Measurements from ENCODE around the gene GKAP1. TPM values are rescaled to one million over a fixed set of nuclear protein-coding genes. Genes with fewer than 3 reads are reported as not detected.
"Not testable (repeated sequence)": the region's sequence is repeated elsewhere in the genome, so short reads cannot be mapped to it uniquely, and the experiment has no call there.

Gene GKAP1
- total RNA-seq (2014; rRNA removed; shearing (Covaris generic)) (3.4 and 8.5 TPM in 2 replicates), total RNA-seq (2022) (8.6 and 12.4 TPM in 2 replicates), Bru-seq, nascent RNA (percentile 51 among the genes with signal in this experiment), BruChase-seq, experiment 1, labeled RNA remaining after a 6-hour chase (percentile 44 among the genes with signal in this experiment), BruChase-seq, experiment 2, labeled RNA remaining after a 2-hour chase (percentile 47 among the genes with signal in this experiment)
- long read RNA-seq, partial matches to known transcripts = 2 of 8 reads
- long read RNA-seq, other reads (novel, unspliced or antisense) = 3 of 8 reads

DNA sequence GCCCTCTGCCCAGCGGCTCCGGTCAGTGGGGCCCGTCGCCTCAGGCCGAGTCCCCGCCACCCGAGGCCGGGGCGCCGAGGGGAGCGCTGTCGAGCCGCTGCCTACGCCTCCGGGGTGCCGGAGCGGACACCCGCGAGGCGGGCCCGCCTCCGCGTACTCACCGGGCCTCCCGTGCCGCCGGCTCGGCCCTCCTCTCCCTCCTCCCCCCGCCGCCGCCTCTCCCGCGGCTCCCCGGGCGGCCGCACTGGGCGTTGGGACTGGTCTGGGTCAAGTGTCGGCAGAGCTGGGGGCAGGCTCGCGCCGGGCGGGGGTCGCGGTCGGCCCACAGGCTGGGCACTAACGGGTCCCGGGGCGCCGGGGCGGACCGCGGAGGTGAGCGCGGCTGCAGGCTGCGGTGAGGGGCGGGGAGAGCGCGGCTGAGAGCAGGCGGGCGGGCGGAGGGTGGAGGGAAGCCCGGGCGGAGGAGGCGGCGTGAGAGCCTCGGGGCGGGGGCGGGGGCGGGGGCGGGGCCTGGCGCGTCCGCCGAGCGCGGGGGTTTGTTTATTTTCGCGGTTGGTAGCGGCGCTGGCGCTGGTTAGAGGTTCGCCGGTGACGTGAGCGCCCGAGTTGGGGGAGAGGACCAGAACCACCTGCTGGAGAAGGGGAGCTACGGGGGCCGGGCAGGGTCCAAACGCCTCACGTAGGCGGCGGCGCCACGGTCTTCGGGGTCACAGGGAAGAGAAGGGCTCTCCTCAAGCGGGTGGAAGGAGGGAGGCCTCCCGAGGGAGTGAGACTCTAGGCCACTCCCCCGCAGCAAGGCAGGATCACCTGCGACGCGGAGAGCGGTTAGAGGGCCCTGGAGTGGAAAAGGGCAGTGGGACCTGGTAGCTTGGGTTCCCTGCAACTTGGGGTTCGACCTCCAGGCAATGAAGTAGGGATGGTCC is at the start of gene GKAP1:
GKAP1 (minus strand) TSS at position 414 of the 923 bp plus-strand sequence. CDS start 11,252 bp downstream, outside the sequence.
- intact Hi-C loops (cut with micrococcal nuclease; ENCODE audit: unreplicated experiment) = loop anchor here (2.0 to 5.0 kb wide), 3 partner anchors 103 to 195 kb away; partner anchors contain the start of genes IDNK, KIF27 and UBQLN1
- peak within 1 kb of the TSS; percentile 35 for H3K27ac ChIP-seq (ENCODE audit: low read depth, low read length, poor library complexity, severe bottlenecking)
- POLR2A ChIA-PET = interaction anchor here (0.6 to 0.7 kb wide), 2 partner anchors 22 to 78 kb away, joined by 3 to 4 read pairs; no protein-coding TSS in a partner anchor
- H3K36me3 ChIP-seq (ENCODE audit: insufficient read depth, low read length); H3K79me2 ChIP-seq (ENCODE audit: insufficient read depth, low read depth, low read length); CTCF ChIA-PET (ENCODE audit: unreplicated experiment); BruUV-seq (replicated peaks); H4K20me1 ChIP-seq (ENCODE audit: insufficient read depth, low read length); H3K9me2 ChIP-seq (ENCODE audit: insufficient read depth, low read length); H3K9me3 ChIP-seq (ENCODE audit: low read length): not testable (repeated sequence)
- peak within 1 kb of the TSS; percentile 85 for H3K4me2 ChIP-seq (ENCODE audit: low read length)
- DNase-seq (ENCODE audit: low spot score) = peak; percentile 82
- peaks cover 10% of the 10 kb centered on the region for H3K4me1 ChIP-seq (ENCODE audit: insufficient read depth, low read length, poor library complexity, severe bottlenecking)
- H3K4me3 ChIP-seq (ENCODE audit: low read depth, low read length, poor library complexity, severe bottlenecking) = peak within 1 kb of the TSS; percentile 77
- peak within 1 kb of the TSS; percentile 85 for H2AFZ ChIP-seq (ENCODE audit: low read length)

DNA sequence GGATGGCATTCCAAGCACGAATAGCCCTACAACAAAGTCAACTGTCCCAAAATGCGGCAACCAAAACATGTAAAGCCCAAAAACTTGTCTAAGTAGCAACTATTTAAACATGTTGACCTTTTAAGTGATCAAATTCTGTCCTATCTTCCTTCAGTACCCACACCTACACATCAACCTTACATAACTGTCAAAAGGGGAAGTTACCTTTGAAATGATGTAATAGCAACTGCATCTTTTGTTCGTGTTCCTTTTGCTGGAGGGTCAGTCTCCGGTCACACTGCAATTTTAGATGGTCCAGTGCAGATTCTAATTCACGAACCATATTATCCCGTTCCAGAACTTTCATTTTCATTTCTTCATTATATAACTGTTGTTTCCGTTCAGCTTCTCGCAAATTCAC is 32.3 kb upstream of the GKAP1 start:
- CTCF ChIA-PET (ENCODE audit: unreplicated experiment); BruUV-seq (replicated peaks): not testable (repeated sequence)

DNA sequence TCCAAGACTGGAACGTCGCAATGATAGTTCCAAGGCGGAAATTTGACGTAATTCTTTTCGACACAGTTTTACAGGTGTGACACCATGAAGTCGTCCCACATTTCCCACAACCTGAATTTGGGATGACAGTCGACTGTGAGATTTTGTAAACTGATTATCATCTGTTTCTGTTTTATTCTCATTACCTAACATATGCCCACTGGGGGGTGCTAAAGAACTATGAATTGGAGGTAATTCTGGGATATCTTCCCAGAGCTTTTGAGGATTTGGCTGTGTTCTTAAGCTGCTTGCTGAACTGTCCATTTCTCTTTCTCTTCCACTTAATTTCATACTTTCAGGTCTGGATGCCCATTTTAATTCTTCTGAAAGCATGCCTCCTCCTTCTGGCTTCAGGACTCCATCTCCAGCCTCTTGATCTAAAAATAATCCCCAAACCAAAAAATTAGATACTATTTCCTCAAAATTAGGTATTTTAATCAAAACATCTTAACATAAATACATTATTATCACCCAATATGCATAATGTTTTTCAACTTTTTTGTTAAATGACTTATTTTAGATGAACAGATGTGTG is 19.6 kb upstream of the GKAP1 start:
- DNase-seq (ENCODE audit: low spot score); BruUV-seq (replicated peaks); intact Hi-C loops (cut with micrococcal nuclease; ENCODE audit: unreplicated experiment): not testable (repeated sequence)

More for the DNA sequence above, 32.3 kb upstream of the GKAP1 start:
- H3K4me3 ChIP-seq (ENCODE audit: low read depth, low read length, poor library complexity, severe bottlenecking); H3K79me2 ChIP-seq (ENCODE audit: insufficient read depth, low read depth, low read length); intact Hi-C loops (cut with micrococcal nuclease; ENCODE audit: unreplicated experiment); H3K9me3 ChIP-seq (ENCODE audit: low read length); H3K27ac ChIP-seq (ENCODE audit: low read depth, low read length, poor library complexity, severe bottlenecking); H2AFZ ChIP-seq (ENCODE audit: low read length); H3K36me3 ChIP-seq (ENCODE audit: insufficient read depth, low read length); H3K4me2 ChIP-seq (ENCODE audit: low read length); H4K20me1 ChIP-seq (ENCODE audit: insufficient read depth, low read length); POLR2A ChIA-PET; H3K9me2 ChIP-seq (ENCODE audit: insufficient read depth, low read length); H3K4me1 ChIP-seq (ENCODE audit: insufficient read depth, low read length, poor library complexity, severe bottlenecking): not testable (repeated sequence)
- peak; percentile 1 for DNase-seq (ENCODE audit: low spot score)

GRCh38 chr9:83830426-83831071 is 13.0 kb upstream of the GKAP1 start:
- H3K79me2 ChIP-seq (ENCODE audit: insufficient read depth, low read depth, low read length); H3K9me2 ChIP-seq (ENCODE audit: insufficient read depth, low read length); H3K4me2 ChIP-seq (ENCODE audit: low read length); H4K20me1 ChIP-seq (ENCODE audit: insufficient read depth, low read length); H3K4me3 ChIP-seq (ENCODE audit: low read depth, low read length, poor library complexity, severe bottlenecking); CTCF ChIA-PET (ENCODE audit: unreplicated experiment); BruUV-seq (replicated peaks); DNase-seq (ENCODE audit: low spot score); H3K36me3 ChIP-seq (ENCODE audit: insufficient read depth, low read length); POLR2A ChIA-PET; H2AFZ ChIP-seq (ENCODE audit: low read length); H3K27ac ChIP-seq (ENCODE audit: low read depth, low read length, poor library complexity, severe bottlenecking); intact Hi-C loops (cut with micrococcal nuclease; ENCODE audit: unreplicated experiment); H3K4me1 ChIP-seq (ENCODE audit: insufficient read depth, low read length, poor library complexity, severe bottlenecking); H3K9me3 ChIP-seq (ENCODE audit: low read length): not testable (repeated sequence)

More for the DNA sequence above, 19.6 kb upstream of the GKAP1 start:
- CTCF ChIA-PET (ENCODE audit: unreplicated experiment); POLR2A ChIA-PET; H3K79me2 ChIP-seq (ENCODE audit: insufficient read depth, low read depth, low read length); H3K4me2 ChIP-seq (ENCODE audit: low read length); H3K27ac ChIP-seq (ENCODE audit: low read depth, low read length, poor library complexity, severe bottlenecking); H3K9me3 ChIP-seq (ENCODE audit: low read length); H3K4me3 ChIP-seq (ENCODE audit: low read depth, low read length, poor library complexity, severe bottlenecking); H3K9me2 ChIP-seq (ENCODE audit: insufficient read depth, low read length); H2AFZ ChIP-seq (ENCODE audit: low read length); H4K20me1 ChIP-seq (ENCODE audit: insufficient read depth, low read length); H3K36me3 ChIP-seq (ENCODE audit: insufficient read depth, low read length); H3K4me1 ChIP-seq (ENCODE audit: insufficient read depth, low read length, poor library complexity, severe bottlenecking): not testable (repeated sequence)
- peak; percentile 65 for TF ChIP-seq CTCF (conservative IDR thresholded peaks at IDR 0.05; ENCODE audit: low read length)

GRCh38 chr9:83824986-83825623 is 7.5 kb upstream of the GKAP1 start:
- H3K4me1 ChIP-seq (ENCODE audit: insufficient read depth, low read length, poor library complexity, severe bottlenecking); CTCF ChIA-PET (ENCODE audit: unreplicated experiment); H4K20me1 ChIP-seq (ENCODE audit: insufficient read depth, low read length); BruUV-seq (replicated peaks); H3K27ac ChIP-seq (ENCODE audit: low read depth, low read length, poor library complexity, severe bottlenecking); H3K36me3 ChIP-seq (ENCODE audit: insufficient read depth, low read length); H3K4me2 ChIP-seq (ENCODE audit: low read length); intact Hi-C loops (cut with micrococcal nuclease; ENCODE audit: unreplicated experiment); POLR2A ChIA-PET; H3K79me2 ChIP-seq (ENCODE audit: insufficient read depth, low read depth, low read length); H3K4me3 ChIP-seq (ENCODE audit: low read depth, low read length, poor library complexity, severe bottlenecking); H3K9me3 ChIP-seq (ENCODE audit: low read length); DNase-seq (ENCODE audit: low spot score); H2AFZ ChIP-seq (ENCODE audit: low read length); H3K9me2 ChIP-seq (ENCODE audit: insufficient read depth, low read length): not testable (repeated sequence)
